ENCODE results near the gene RBM5.

Gene RBM5

GRCh38 chr3:50121072-50122032 is 32.6 kb downstream of the RBM5 start:
- DNase-seq: peak; percentile 76

- no peak for DNase-seq
These were observed 33.4 kb downstream of the RBM5 start for GRCh38 chr3:50122071-50122470.

DNA sequence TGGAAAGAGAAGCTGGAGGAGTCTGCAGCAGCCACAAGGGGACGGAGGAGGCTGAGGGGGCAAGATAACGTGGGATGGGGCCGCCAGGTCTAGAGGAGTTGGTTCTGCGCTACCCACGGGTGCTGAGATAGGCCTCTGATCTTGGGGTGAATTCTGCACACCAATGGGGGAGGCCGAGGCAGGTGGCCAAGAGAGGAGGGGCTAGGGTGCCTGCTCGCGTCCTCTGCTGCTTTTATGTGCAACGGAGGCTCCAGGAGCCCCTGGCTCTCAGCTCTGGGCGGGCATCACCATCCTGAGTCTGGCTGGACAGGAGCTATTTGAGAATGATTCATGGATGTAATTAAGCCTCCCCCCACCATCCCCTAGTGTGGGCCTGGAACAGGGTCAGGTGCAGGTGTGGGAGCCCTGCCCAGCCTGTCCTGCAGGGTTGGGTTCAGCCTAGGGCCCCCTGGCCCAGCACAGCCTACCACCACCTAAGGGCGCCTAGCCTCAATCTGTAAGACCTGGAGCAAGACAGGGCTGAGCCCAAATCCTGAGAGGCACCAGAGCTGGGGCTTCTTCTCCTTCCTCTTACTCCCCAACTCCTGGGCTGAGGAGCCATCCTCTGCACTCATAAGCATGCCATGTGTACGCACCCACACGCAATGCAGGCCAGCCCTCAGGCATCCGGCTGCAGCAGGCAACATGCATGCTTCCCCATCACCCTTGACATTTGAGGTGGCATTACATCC is 34.1 kb downstream of the RBM5 start:
- DNase-seq: no peak

DNA sequence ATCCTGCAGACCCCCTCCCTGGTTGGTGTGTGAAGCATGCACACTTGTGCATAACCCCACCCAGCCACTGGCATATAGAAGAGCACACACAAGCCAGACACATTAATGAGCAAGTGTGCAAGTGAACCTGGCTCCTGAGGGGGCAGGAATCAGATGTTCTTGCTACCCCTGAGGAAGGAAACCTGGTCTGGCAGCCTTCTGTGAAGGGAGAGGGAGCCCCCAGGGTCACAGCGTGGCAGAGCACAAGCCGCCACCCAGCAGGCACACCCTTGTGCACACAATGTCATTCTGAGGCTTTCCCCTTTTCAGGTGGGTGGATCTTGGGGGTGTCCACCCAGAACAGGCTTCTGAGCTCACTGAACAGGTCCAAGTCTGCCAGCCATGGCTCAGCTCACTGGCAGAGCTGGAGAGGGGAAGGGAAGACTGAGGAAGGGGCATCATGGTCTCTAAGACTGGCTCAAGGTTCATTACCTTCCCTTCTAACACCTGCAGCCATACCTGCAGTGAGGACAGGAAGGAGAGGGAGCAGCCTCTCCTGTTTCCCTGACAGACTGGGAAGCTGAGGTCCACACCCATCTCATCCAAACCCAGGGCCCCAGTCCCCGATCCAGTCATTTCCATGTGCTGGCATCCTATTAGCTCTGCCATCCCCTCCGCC is 34.8 kb downstream of the RBM5 start:
- DNase-seq: no peak

DNA sequence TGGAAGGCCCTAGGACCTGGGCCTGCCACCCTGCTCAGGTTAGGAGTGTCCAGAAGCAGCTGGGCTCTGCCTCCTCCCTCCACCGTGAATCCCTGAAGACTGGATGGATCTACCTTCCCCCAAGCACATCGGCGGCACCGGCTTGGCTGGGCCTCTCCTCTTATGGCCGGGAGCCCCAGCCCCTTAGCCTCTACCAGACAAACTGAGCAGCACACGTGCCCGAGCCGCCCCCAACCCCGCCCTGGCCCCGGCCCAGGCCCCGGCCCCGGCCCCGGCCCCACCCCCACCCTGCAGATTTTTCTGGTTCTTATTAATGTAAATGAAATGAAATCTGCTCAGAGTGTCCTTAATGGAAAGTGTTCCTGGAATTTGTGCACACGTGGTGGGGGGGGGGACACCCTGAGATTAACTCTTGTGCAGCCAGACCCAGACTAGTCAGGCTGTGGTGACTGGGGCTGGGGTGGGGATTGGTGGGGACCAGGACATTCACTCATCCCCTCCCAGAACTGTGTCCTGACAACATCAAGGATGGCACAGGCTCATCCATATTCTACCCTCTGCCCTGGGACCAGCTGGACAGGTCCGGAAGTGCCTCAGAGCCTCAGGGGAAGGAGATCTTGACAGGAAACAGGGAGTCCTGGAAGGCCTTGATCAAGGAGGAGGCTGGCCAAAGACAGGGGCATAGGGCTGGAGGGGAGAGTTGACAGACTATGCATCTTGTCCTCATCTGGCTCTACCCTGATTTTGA is 35.5 kb downstream of the RBM5 start:
- no peak for DNase-seq

GRCh38 chr3:50124800-50125178 is 36.1 kb downstream of the RBM5 start:
- DNase-seq: no peak

- DNase-seq: no peak
These were observed 37.0 kb downstream of the RBM5 start for GRCh38 chr3:50125541-50126286.

- DNase-seq: no peak
These were observed 37.8 kb downstream of the RBM5 start for GRCh38 chr3:50126287-50127211.

DNA sequence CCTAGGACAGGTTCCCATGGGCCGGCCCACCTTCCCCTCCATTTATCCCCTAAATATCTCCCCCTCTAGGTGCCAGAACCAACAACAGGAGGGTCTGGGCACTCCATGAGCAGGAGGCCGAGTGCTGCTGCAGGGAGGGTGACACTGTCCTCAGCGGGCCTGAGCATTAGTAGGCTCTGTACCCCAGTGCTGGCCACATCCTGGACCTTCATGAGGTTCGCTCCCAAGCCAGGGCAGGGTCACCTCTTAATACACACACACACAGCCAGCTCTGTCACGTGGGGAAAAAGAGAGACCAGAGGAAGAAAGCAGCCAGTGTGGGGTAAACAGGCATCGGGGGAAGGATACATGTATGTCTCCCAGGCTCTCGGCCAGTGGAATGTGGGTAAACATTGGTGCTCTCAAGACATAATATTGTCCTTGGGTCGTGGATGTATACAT is 38.6 kb downstream of the RBM5 start:
- DNase-seq: no peak

- DNase-seq: no peak
These were observed 39.3 kb downstream of the RBM5 start for GRCh38 chr3:50128001-50128400.

DNA sequence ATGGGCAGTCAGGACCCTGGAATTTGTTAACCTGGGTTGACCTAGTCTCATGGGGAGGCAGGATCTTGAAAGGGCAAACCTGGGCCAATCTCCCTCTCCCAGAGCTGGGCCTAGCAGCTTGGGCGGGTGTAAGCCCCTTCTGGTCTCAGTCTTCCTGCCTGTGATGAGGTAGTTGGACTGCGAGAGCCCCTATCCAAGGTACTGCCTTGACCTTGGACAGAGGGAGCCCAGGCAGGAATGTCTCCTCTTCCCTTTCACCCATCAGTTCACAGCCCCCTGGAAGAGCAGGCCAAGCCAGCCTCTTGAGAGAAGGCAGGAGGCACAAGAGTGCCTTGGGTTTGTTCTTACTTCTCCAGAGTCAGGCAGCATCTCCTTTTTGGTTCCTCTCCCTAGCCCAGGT is 41.7 kb downstream of the RBM5 start:
- no peak for DNase-seq

- DNase-seq: no peak
These were observed 43.9 kb downstream of the RBM5 start for GRCh38 chr3:50132421-50133282.

GRCh38 chr3:50133283-50133615 is 44.5 kb downstream of the RBM5 start:
- no peak for DNase-seq

DNA sequence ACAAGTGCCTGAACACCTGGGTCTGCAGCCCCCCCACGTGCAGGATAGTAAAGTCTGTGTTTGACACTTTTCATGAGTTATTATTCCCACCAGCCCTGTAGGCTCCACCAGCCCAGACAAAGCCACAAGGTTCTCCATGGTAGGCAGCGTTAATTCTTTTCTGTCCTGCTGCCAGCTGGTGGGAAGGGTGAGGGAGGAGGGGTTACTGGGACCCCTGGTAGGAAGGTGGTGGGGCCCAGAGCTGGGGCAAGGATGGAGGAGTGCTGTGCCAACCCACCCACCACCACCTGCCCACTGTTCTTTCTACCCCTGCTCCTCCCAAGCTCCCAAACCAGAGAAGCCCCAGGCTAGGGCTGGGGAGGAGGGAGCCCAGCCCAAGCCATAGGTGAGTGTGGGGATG is 45.6 kb downstream of the RBM5 start:
- no peak for DNase-seq

DNA sequence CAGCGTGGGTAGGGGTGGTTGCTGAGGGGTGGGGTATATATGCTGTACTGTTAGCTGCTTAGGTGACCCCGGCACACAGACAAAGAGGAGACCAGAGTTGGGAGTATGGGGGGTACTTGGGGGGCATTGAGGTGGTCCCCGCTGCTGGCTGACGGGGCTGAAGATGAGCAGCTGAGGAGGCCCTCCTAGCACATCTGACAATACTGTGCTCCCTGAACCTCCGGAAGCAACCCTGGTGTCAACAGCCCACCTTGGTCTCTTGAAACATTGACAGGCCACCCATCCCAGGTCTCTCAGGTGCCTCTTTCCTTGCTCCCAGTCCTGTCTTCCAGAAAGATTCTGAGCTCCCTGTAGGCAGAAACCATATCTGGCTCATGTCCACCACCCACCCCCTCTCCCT is 47.2 kb downstream of the RBM5 start:
- no peak for DNase-seq

DNA sequence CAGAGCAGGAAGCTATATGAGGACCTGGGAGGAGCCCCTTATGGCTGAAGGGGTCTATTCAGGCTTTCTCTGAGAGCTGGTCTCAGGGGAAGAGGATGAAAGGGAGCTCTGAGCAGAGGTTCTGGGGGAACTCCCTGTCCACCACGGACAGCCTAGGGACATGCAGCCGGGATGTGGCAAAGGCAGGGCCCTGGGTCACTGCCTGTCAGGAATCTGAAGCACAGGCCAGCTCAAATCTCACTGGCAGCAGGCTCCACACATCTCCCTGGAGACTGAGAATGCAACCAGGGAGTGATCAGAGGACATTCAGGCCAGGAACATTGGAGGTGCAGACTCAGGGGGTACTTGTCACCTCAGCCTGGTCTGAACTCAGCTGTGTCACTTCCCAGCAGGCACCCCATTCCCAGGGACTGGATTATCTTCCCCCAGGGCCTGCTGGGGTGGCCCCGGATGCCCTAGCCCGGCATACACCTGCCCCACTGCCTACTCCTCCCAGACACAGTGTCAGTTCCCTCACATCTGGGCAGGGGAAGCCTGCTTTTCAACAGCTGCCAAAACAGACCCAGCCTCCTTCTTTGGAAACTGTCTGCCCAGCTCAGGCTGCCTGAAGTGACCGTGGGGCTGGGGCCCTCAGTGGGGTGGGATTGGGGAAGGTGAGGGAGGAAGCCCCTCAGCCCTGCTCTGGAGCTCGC is 48.1 kb downstream of the RBM5 start:
- no peak for DNase-seq

- no peak for DNase-seq
These were observed 48.8 kb downstream of the RBM5 start for GRCh38 chr3:50137531-50137930.

GRCh38 chr3:50138266-50139200 is 49.8 kb downstream of the RBM5 start:
- DNase-seq: no peak
